Gastrocnemius medialis (tissue), 4 donors: ENCODE data around the gene TPRA1. TPM values are rescaled to one million over a fixed set of nuclear protein-coding genes. Genes with fewer than 3 reads are reported as not detected.

ENCODE experiments used
- ATAC-seq, 2 donors: fragments of 150-250 bp; one replicate each; pipeline ENCODE4 v1.9.1; 2016
- DNase-seq, 2 donors: peaks; one replicate each; pipeline ENCODE4 v3.0.0-alpha.2; 2019
- H3K27ac ChIP-seq, 4 donors: fragments of 200-600 bp; sonication (generic); 1 replicate in 1 of 4; 2 replicates in 3 of 4; pipeline ENCODE4 v1.5.1; 2016 to 2018; ENCODE audit warnings: mild to moderate bottlenecking in 2 of 4, moderate library complexity in 1 of 4
- H3K27me3 ChIP-seq, 3 donors: fragments of 200-600 bp; sonication (generic) in 2 of 3; 1 replicate in 1 of 3; 2 replicates in 2 of 3; pipeline versions ENCODE4 v1.5.1 to v1.6.0; 2016 to 2019; ENCODE audit warnings: mild to moderate bottlenecking in 1 of 3, moderate library complexity in 1 of 3
- H3K36me3 ChIP-seq, 2 donors: fragments of 200-600 bp; sonication (generic) in 1 of 2; one replicate each; pipeline ENCODE4 v1.5.1; 2017 to 2018
- H3K4me1 ChIP-seq, 2 donors: fragments of 200-600 bp; sonication (generic) in 1 of 2; one replicate each; pipeline ENCODE4 v1.5.1; 2016 to 2017; ENCODE audit warnings: mild to moderate bottlenecking in 2 of 2
- H3K4me3 ChIP-seq, 4 donors: fragments of 200-600 bp; sonication (generic) in 3 of 4; 1 replicate in 1 of 4; 2 replicates in 3 of 4; pipeline ENCODE4 v1.5.1; 2016 to 2019; ENCODE audit warnings: mild to moderate bottlenecking in 2 of 4
- H3K9me3 ChIP-seq, 3 donors: fragments of 200-600 bp; sonication (generic) in 2 of 3; 1 replicate in 1 of 3; 2 replicates in 2 of 3; pipeline ENCODE4 v1.5.1; 2016 to 2019
- POLR2A ChIP-seq, 2 donors: fragments of 450-650 bp; IDR thresholded peaks; one replicate each; pipeline ENCODE4 v1.6.1; 2017; ENCODE audit warnings: antibody characterized with exemption in 2 of 2, mild to moderate bottlenecking in 2 of 2, moderate library complexity in 2 of 2
- in situ Hi-C, 4 donors: fragments of 200-750 bp; cut with MboI; loops; one replicate each; pipeline versions ENCODE4 v1.15.0 to v1.8.0; 2017; ENCODE audit warnings: low sequenced_read_pairs in 4 of 4
- intact Hi-C: fragments of 100-400 bp; cut with DNase I; formaldehyde crosslinking; loops from one replicate; pipeline ENCODE4 v1.15.1; 2023; ENCODE audit warnings: low total_unique reads
- total RNA-seq, 4 donors: library from RNA; depleted of rRNA; stranded (reverse); fragments of >200 nt; gene quantifications; one replicate each; pipeline versions ENCODE4 v1.1.0 to v1.2.3, GENCODE V29; 2016
- TF ChIP-seq, protein P1 (sequence below), 5 experiments: fragments of 450-650 bp in 3 of 5; fragments of 200-600 bp in 2 of 5; sonication (generic) in 2 of 5; IDR thresholded peaks in 4 of 5; conservative IDR thresholded peaks in 1 of 5; 1 replicate in 4 of 5; 2 replicates in 1 of 5; pipeline ENCODE4 v1.5.1; 2016 to 2019; ENCODE audit warnings: antibody characterized with exemption in 5 of 5, mild to moderate bottlenecking in 3 of 5, moderate library complexity in 3 of 5

Gene TPRA1
- total RNA-seq, 4 donors from 2014 or later: 29.2 to 42.1 (median 31.1) TPM

DNA sequence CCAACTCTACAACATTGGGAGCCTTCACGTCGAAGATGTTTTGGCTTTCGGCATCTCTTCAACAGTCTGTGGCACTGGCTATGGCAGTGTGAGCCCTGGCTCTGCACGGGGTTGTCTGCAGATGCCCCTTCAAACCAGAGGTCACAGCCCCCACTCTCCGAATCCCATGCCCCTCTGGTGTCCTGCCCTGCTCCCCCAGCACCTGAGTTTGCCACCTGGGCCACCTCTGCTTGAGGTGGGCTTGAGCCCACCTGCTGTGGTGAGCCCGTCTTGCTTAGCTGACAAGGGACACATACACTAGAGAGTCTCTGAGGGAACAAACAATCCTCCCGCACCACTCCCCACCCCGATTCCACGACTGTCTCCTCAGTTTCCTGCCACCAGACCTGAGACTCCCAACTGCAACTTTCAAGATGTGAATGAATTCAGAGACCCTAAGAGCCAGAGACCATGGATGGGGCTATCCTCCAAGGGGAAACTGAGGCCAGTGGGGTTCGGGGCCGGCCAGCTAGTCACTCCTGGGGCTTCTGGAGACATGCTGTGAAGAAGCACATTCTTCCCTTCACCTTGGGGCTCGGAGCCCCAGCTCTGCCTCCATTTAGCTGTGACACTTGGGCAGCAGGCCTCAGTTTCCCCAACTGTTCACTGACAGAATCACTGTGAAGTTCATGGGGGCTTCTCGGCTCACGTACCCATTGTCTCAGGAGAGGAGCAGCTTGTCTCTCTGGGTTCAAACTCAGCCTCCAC lies 44.6 kb downstream of the TPRA1 start:
- DNase-seq (no peak), ATAC-seq (no peak)
- TF ChIP-seq, protein P1, sequence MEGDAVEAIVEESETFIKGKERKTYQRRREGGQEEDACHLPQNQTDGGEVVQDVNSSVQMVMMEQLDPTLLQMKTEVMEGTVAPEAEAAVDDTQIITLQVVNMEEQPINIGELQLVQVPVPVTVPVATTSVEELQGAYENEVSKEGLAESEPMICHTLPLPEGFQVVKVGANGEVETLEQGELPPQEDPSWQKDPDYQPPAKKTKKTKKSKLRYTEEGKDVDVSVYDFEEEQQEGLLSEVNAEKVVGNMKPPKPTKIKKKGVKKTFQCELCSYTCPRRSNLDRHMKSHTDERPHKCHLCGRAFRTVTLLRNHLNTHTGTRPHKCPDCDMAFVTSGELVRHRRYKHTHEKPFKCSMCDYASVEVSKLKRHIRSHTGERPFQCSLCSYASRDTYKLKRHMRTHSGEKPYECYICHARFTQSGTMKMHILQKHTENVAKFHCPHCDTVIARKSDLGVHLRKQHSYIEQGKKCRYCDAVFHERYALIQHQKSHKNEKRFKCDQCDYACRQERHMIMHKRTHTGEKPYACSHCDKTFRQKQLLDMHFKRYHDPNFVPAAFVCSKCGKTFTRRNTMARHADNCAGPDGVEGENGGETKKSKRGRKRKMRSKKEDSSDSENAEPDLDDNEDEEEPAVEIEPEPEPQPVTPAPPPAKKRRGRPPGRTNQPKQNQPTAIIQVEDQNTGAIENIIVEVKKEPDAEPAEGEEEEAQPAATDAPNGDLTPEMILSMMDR (IDR thresholded peaks at IDR 0.05 in 4 of 5, conservative IDR thresholded peaks at IDR 0.05 in 1 of 5): no peak
- no peak for TF ChIP-seq POLR2A (IDR thresholded peaks at IDR 0.05)
- no peaks in the 10 kb centered on the region for H3K27me3 ChIP-seq
- peaks cover 7 to 9% of the 10 kb centered on the region in 2 donors for H3K4me1 ChIP-seq
- intact Hi-C loops: loop anchor here (2.0 to 10.0 kb wide), 3 partner anchors 561 to 1024 kb away; partner anchors contain the start of genes CHST13 and PLXNA1
- no peak overlapping the region for H3K27ac ChIP-seq
- H3K36me3 ChIP-seq: no peaks in the 10 kb centered on the region
- no peaks in the 10 kb centered on the region for H3K9me3 ChIP-seq
- no peak overlapping the region for H3K4me3 ChIP-seq
- in situ Hi-C loops: loop anchor here in 2 of 4 donors (10.0 kb wide), 2 partner anchors 861 to 871 kb away; no protein-coding TSS in a partner anchor

DNA sequence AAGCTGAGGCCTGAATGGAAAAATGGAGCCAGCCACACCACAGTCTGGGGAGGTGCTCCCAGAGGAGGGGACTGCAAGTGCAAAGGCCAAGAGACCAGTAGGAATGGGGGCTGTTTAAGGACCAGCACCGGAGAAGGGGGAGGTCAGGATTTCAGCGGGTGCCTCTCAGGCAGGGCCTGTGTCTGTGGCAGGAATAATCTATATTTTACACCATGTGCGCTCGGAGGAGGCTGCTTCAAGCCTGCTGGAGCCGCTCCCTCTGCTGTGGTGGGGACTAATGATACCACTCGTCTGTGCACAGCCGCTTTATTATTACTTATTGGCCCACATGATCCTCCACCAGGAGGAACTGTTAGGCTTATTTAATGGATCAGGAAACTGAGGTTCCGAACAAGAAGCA lies 45.3 kb downstream of the TPRA1 start:
- H3K27ac ChIP-seq: no peak overlapping the region
- in situ Hi-C loops (loop anchor here in 2 of 4 donors (10.0 kb wide), 2 partner anchors 860 to 870 kb away; no protein-coding TSS in a partner anchor), intact Hi-C loops (loop anchor here (5.0 to 10.0 kb wide), 2 partner anchors 560 to 1023 kb away; partner anchors contain the start of genes CHST13 and PLXNA1)
- no peaks in the 10 kb centered on the region for H3K9me3 ChIP-seq
- DNase-seq (no peak), ATAC-seq (no peak)
- H3K36me3 ChIP-seq: no peaks in the 10 kb centered on the region
- peaks cover 7 to 9% of the 10 kb centered on the region in 2 donors for H3K4me1 ChIP-seq
- no peak overlapping the region for H3K4me3 ChIP-seq
- TF ChIP-seq, protein P1 (IDR thresholded peaks at IDR 0.05 in 4 of 5, conservative IDR thresholded peaks at IDR 0.05 in 1 of 5): no peak
- no peak for TF ChIP-seq POLR2A (IDR thresholded peaks at IDR 0.05)
- H3K27me3 ChIP-seq: no peaks in the 10 kb centered on the region

DNA sequence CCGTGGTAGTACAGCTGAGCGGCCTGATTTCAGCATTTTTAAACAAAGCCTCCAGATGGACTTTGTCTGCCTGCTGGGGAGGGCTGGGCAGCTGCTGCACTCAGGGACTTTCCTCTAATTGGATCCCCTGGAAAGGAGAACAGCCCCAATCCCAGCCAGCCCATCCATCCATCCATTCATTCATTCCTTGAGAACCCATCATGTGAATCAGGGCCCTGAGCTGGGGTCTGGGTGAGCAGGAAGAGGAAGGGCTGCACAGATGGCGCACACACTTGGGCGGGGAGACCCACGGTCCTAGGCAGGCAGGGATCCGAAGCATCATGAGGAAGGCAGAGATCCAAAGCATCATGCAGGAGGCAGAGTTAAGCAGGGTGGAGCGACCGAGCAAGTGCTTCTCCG lies 45.7 kb downstream of the TPRA1 start:
- in situ Hi-C loops (loop anchor here in 2 of 4 donors (10.0 kb wide), 2 partner anchors 860 to 870 kb away; no protein-coding TSS in a partner anchor), intact Hi-C loops (loop anchor here (1.0 to 10.0 kb wide), 3 partner anchors 560 to 1023 kb away; partner anchors contain the start of genes CHST13 and PLXNA1)
- Histone ChIP-seq H3K4me3 (no peak overlapping the region), H3K36me3 (no peaks in the 10 kb centered on the region), H3K27ac (no peak overlapping the region), H3K9me3 (no peaks in the 10 kb centered on the region), H3K27me3 (no peaks in the 10 kb centered on the region), H3K4me1 (peaks cover 7 to 9% of the 10 kb centered on the region in 2 donors)
- TF ChIP-seq POLR2A (IDR thresholded peaks at IDR 0.05): no peak
- DNase-seq (no peak), ATAC-seq (no peak)

DNA sequence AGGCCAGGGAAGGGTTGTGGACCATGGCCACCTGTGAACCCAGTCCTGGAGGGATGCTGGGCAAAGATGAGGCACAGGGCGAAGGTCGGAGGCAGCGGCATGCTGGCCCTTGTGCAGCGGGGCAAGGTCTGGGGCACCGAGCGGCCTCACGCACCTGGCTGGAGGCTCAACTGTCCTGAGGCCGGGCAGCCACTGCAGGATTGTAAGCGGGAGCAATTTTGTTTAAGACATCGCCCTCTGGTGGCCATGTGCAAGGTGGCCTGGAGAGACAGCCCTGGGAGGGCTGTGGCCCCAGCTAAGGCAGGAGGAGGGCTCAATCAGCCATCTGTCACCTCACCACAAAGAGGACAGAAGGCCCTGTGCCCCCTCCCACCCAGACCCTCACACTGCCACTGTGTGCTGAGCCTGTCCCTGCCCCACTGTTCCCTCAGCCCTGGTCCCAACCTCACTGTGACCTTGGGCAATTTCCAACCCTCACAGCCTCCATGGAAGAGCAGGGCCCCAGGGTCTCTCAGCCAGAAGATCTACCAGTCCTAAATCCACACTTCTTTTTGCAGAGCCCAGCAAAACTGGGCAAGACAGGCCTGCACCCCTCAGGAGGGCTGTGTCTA lies 46.2 kb downstream of the TPRA1 start:
- H3K4me3 ChIP-seq: no peak overlapping the region
- DNase-seq (peak; percentile 29 to 60), ATAC-seq (peak; percentile 45 to 55)
- no peaks in the 10 kb centered on the region for H3K27me3 ChIP-seq
- intact Hi-C loops: loop anchor here (1.0 to 10.0 kb wide), 2 partner anchors 559 to 792 kb away; partner anchors contain the start of gene PLXNA1
- TF ChIP-seq, protein P1 (IDR thresholded peaks at IDR 0.05 in 4 of 5, conservative IDR thresholded peaks at IDR 0.05 in 1 of 5): peak in 4 of 5 experiments; percentile 62 to 80 (median 74)
- no peak for TF ChIP-seq POLR2A (IDR thresholded peaks at IDR 0.05)
- no peaks in the 10 kb centered on the region for H3K36me3 ChIP-seq
- H3K9me3 ChIP-seq: no peaks in the 10 kb centered on the region
- H3K27ac ChIP-seq: no peak overlapping the region
- in situ Hi-C loops: loop anchor here in 2 of 4 donors (10.0 kb wide), 2 partner anchors 859 to 869 kb away; no protein-coding TSS in a partner anchor
- peaks cover 7 to 9% of the 10 kb centered on the region in 2 donors for H3K4me1 ChIP-seq
